Loucy (cell line): Measurements from ENCODE around the gene OR10T2.

Experiments used
- H2AFZ ChIP-seq: fragments of 200-600 bp; sonication (generic); 2 replicates; pipeline ENCODE4 v1.6.0; 2016; ENCODE audit warnings: antibody characterized with exemption, mild to moderate bottlenecking, low read length, moderate library complexity
- H3F3A ChIP-seq: fragments of 200-600 bp; 2 replicates; pipeline ENCODE4 v1.6.0; 2016; ENCODE audit warnings: antibody characterized with exemption, low read depth, mild to moderate bottlenecking
- H3K27me3 ChIP-seq: fragments of 200-600 bp; sonication (generic); 2 replicates; pipeline ENCODE4 v1.6.1; 2014; ENCODE audit warnings: low read length, mild to moderate bottlenecking; ENCODE audit not compliant: insufficient read depth, poor library complexity, severe bottlenecking
- H3K36me3 ChIP-seq: fragments of 200-600 bp; sonication (generic); 2 replicates; pipeline ENCODE4 v1.6.1; 2016; ENCODE audit warnings: low read length; ENCODE audit not compliant: insufficient read depth
- H3K4me1 ChIP-seq: fragments of 200-600 bp; sonication (generic); 2 replicates; pipeline ENCODE4 v1.5.1; 2014; ENCODE audit warnings: low read length, mild to moderate bottlenecking; ENCODE audit not compliant: insufficient read depth, poor library complexity, severe bottlenecking
- H3K4me2 ChIP-seq: fragments of 200-600 bp; sonication (generic); 2 replicates; pipeline ENCODE4 v1.6.0; 2014; ENCODE audit warnings: antibody characterized with exemption, low read length, low read depth, mild to moderate bottlenecking; ENCODE audit not compliant: poor library complexity, severe bottlenecking
- H3K4me3 ChIP-seq: fragments of 200-600 bp; sonication (generic); 2 replicates; pipeline ENCODE4 v1.5.1; 2014; ENCODE audit warnings: low read length, mild to moderate bottlenecking, mixed read lengths; ENCODE audit not compliant: poor library complexity, severe bottlenecking
- H3K79me2 ChIP-seq: fragments of 200-600 bp; sonication (generic); 2 replicates; pipeline ENCODE4 v1.6.1; 2014; ENCODE audit warnings: low read length; ENCODE audit not compliant: insufficient read depth
- H3K9ac ChIP-seq: fragments of 200-600 bp; sonication (generic); 2 replicates; pipeline ENCODE4 v1.6.0; 2014; ENCODE audit warnings: mild to moderate bottlenecking, low read depth, low read length, moderate library complexity; ENCODE audit not compliant: poor library complexity, severe bottlenecking
- H3K9me2 ChIP-seq: fragments of 200-600 bp; sonication (generic); replicated peaks from 2 replicates; pipeline ENCODE4 v1.6.1; 2016; ENCODE audit warnings: low read depth, low read length, mixed read lengths
- H3K9me3 ChIP-seq: fragments of 200-600 bp; sonication (generic); 2 replicates; pipeline ENCODE4 v1.6.1; 2014; ENCODE audit warnings: mild to moderate bottlenecking, antibody characterized with exemption, low read length, low read depth; ENCODE audit not compliant: insufficient read depth
- H4K20me1 ChIP-seq: fragments of 200-600 bp; sonication (generic); 2 replicates; pipeline ENCODE4 v1.6.0; 2014; ENCODE audit warnings: antibody characterized with exemption, low read length, mild to moderate bottlenecking; ENCODE audit not compliant: insufficient read depth, poor library complexity, severe bottlenecking
- CTCF ChIP-seq: fragments of 200-600 bp; sonication (generic); conservative IDR thresholded peaks from 2 replicates; pipeline ENCODE4 v1.5.1; 2014; ENCODE audit warnings: mild to moderate bottlenecking, antibody characterized with exemption, low read length
- EZH2phosphoT487 ChIP-seq: fragments of 200-600 bp; IDR thresholded peaks from 2 replicates; pipeline ENCODE4 v1.6.1; 2018; ENCODE audit warnings: antibody characterized with exemption, mild to moderate bottlenecking, moderate library complexity, borderline replicate concordance

The OR10T2 gene

DNA sequence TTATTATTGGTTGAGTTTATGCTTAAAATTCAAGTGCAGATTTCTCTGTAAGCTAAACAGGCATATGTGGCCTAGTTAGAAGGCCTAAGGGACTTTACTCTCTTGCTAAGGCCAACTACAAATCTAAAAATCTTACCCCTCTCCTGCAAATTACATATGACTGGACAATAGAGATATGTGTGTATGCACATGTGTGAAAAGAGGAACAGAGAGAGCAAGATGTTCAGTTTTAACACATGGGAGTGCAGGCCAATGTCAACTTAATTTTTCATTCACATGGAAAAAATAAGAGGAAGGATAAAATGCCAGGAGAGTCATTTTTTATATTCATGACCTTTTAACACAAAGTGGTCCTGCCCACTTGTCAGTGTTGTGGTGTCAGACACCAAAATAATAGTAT lies 18.3 kb upstream of the OR10T2 start:
- Histone ChIP-seq H2AFZ (no peak overlapping the region), H3K9me2 (no peaks in the 10 kb centered on the region), H3F3A (no peaks in the 10 kb centered on the region), H3K9me3 (no peaks in the 10 kb centered on the region), H3K9ac (no peak overlapping the region), H3K36me3 (no peaks in the 10 kb centered on the region), H3K4me2 (no peak overlapping the region), H4K20me1 (no peaks in the 10 kb centered on the region), H3K27me3 (no peaks in the 10 kb centered on the region), H3K79me2 (no peaks in the 10 kb centered on the region), H3K4me1 (no peaks in the 10 kb centered on the region), H3K4me3 (no peak overlapping the region)
- TF ChIP-seq CTCF, result no peak
- TF ChIP-seq EZH2phosphoT487, result no peak

GRCh38 chr1:158414651-158415345 lies 15.5 kb upstream of the OR10T2 start:
- H3K9me2 ChIP-seq, result no peaks in the 10 kb centered on the region
- H3F3A ChIP-seq, result no peaks in the 10 kb centered on the region
- no peak for TF ChIP-seq CTCF
- TF ChIP-seq EZH2phosphoT487, result no peak
- no peak overlapping the region for H3K9ac ChIP-seq
- no peaks in the 10 kb centered on the region for H3K9me3 ChIP-seq
- H3K4me3 ChIP-seq, result no peak overlapping the region
- no peak overlapping the region for H3K4me2 ChIP-seq
- H4K20me1 ChIP-seq, result no peaks in the 10 kb centered on the region
- H2AFZ ChIP-seq, result no peak overlapping the region
- no peaks in the 10 kb centered on the region for H3K79me2 ChIP-seq
- H3K36me3 ChIP-seq, result no peaks in the 10 kb centered on the region
- H3K4me1 ChIP-seq, result no peaks in the 10 kb centered on the region
- H3K27me3 ChIP-seq, result no peaks in the 10 kb centered on the region

GRCh38 chr1:158407092-158407491 lies 7.8 kb upstream of the OR10T2 start:
- no peaks in the 10 kb centered on the region for H3K9me3 ChIP-seq
- no peak overlapping the region for H2AFZ ChIP-seq
- H3K27me3 ChIP-seq, result no peaks in the 10 kb centered on the region
- H3F3A ChIP-seq, result no peaks in the 10 kb centered on the region
- H3K79me2 ChIP-seq, result no peaks in the 10 kb centered on the region
- no peaks in the 10 kb centered on the region for H4K20me1 ChIP-seq
- no peaks in the 10 kb centered on the region for H3K36me3 ChIP-seq
- no peak overlapping the region for H3K9ac ChIP-seq
- no peaks in the 10 kb centered on the region for H3K9me2 ChIP-seq
- no peaks in the 10 kb centered on the region for H3K4me1 ChIP-seq
- H3K4me2 ChIP-seq, result no peak overlapping the region
- H3K4me3 ChIP-seq, result no peak overlapping the region
- no peak for TF ChIP-seq EZH2phosphoT487
- no peak for TF ChIP-seq CTCF
